ENCODE data around the gene CAVIN4. TPM values are rescaled to one million over a fixed set of nuclear protein-coding genes. Genes with fewer than 3 reads are reported as not detected.

CAVIN4 gene
- total RNA-seq, 2 donors from 2014 or later = 0.21 to 0.27 TPM

GRCh38 chr9:100575006-100575405, 2.9 kb upstream of the CAVIN4 start:
- H3K9me3 ChIP-seq = no peaks in the 10 kb centered on the region
- H3K4me3 ChIP-seq = no peak overlapping the region
- no peaks in the 10 kb centered on the region for H3K36me3 ChIP-seq
- H3K27me3 ChIP-seq (replicated peaks; ENCODE audit: insufficient read depth) = no peaks in the 10 kb centered on the region
- H3K4me1 ChIP-seq (ENCODE audit: control insufficient read depth in 1 of 2, low read depth in 2 of 2) = peaks cover 3 to 6% of the 10 kb centered on the region in 2 donors
- DNase-seq (ENCODE audit: low spot score) (no peak), ATAC-seq (ENCODE audit: insufficient number of reproducible peaks, low FRiP score, low read depth) (no peak)
- H3K27ac ChIP-seq = no peak overlapping the region
- TF ChIP-seq, protein P1, sequence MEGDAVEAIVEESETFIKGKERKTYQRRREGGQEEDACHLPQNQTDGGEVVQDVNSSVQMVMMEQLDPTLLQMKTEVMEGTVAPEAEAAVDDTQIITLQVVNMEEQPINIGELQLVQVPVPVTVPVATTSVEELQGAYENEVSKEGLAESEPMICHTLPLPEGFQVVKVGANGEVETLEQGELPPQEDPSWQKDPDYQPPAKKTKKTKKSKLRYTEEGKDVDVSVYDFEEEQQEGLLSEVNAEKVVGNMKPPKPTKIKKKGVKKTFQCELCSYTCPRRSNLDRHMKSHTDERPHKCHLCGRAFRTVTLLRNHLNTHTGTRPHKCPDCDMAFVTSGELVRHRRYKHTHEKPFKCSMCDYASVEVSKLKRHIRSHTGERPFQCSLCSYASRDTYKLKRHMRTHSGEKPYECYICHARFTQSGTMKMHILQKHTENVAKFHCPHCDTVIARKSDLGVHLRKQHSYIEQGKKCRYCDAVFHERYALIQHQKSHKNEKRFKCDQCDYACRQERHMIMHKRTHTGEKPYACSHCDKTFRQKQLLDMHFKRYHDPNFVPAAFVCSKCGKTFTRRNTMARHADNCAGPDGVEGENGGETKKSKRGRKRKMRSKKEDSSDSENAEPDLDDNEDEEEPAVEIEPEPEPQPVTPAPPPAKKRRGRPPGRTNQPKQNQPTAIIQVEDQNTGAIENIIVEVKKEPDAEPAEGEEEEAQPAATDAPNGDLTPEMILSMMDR (IDR thresholded peaks at IDR 0.05) = no peak

GRCh38 chr9:100575765-100576386, 2.0 kb upstream of the CAVIN4 start:
- Histone ChIP-seq H3K36me3 (no peaks in the 10 kb centered on the region), H3K27ac (no peak overlapping the region), H3K27me3 (replicated peaks; ENCODE audit: insufficient read depth) (no peaks in the 10 kb centered on the region), H3K9me3 (no peaks in the 10 kb centered on the region), H3K4me3 (no peak overlapping the region), H3K4me1 (ENCODE audit: control insufficient read depth in 1 of 2, low read depth in 2 of 2) (peaks cover 8 to 13% of the 10 kb centered on the region in 2 donors)
- ATAC-seq (ENCODE audit: insufficient number of reproducible peaks, low FRiP score, low read depth) = no peak
- TF ChIP-seq, protein P1 (IDR thresholded peaks at IDR 0.05) = no peak
- DNase-seq (ENCODE audit: low spot score) = no peak

GRCh38 chr9:100578610-100579009, 731 bp downstream of the CAVIN4 start:
- H3K9me3 ChIP-seq = no peaks in the 10 kb centered on the region
- ATAC-seq (ENCODE audit: insufficient number of reproducible peaks, low FRiP score, low read depth) = no peak
- TF ChIP-seq, protein P1 (IDR thresholded peaks at IDR 0.05) = no peak
- no peak overlapping the region for H3K4me3 ChIP-seq
- no peaks in the 10 kb centered on the region for H3K27me3 ChIP-seq (replicated peaks; ENCODE audit: insufficient read depth)
- DNase-seq (ENCODE audit: low spot score) = no peak
- H3K36me3 ChIP-seq = no peaks in the 10 kb centered on the region
- peaks cover 12 to 13% of the 10 kb centered on the region in 2 donors for H3K4me1 ChIP-seq (ENCODE audit: control insufficient read depth in 1 of 2, low read depth in 2 of 2)
- H3K27ac ChIP-seq = no peak overlapping the region

- H3K4me1 ChIP-seq (ENCODE audit: control insufficient read depth in 1 of 2, low read depth in 2 of 2) = peaks cover 12 to 13% of the 10 kb centered on the region in 2 donors
- H3K27me3 ChIP-seq (replicated peaks; ENCODE audit: insufficient read depth) = no peaks in the 10 kb centered on the region
- no peaks in the 10 kb centered on the region for H3K36me3 ChIP-seq
- no peak for ATAC-seq (ENCODE audit: insufficient number of reproducible peaks, low FRiP score, low read depth)
- DNase-seq (ENCODE audit: low spot score) = no peak
- no peak overlapping the region for H3K4me3 ChIP-seq
- H3K9me3 ChIP-seq = no peaks in the 10 kb centered on the region
- no peak overlapping the region for H3K27ac ChIP-seq
- TF ChIP-seq, protein P1 (IDR thresholded peaks at IDR 0.05) = no peak
Observed at GRCh38 chr9:100579665-100580064, 1.8 kb downstream of the CAVIN4 start.

GRCh38 chr9:100580257-100580656, 2.4 kb downstream of the CAVIN4 start:
- no peak overlapping the region for H3K4me3 ChIP-seq
- no peak for ATAC-seq (ENCODE audit: insufficient number of reproducible peaks, low FRiP score, low read depth)
- no peak overlapping the region for H3K27ac ChIP-seq
- no peaks in the 10 kb centered on the region for H3K9me3 ChIP-seq
- DNase-seq (ENCODE audit: low spot score) = no peak
- no peaks in the 10 kb centered on the region for H3K27me3 ChIP-seq (replicated peaks; ENCODE audit: insufficient read depth)
- TF ChIP-seq, protein P1 (IDR thresholded peaks at IDR 0.05) = no peak
- H3K36me3 ChIP-seq = no peaks in the 10 kb centered on the region
- H3K4me1 ChIP-seq (ENCODE audit: control insufficient read depth in 1 of 2, low read depth in 2 of 2) = peaks cover 12 to 13% of the 10 kb centered on the region in 2 donors
